CD4-positive, alpha-beta T cell treated with Interleukin-10 for 1 hour (primary cell): ENCODE results near the gene EBP.
"Not testable (repeated sequence)": the region's sequence is repeated elsewhere in the genome, so short reads cannot be mapped to it uniquely, and the experiment has no call there.

ENCODE experiments used
- DNase-seq: peaks from one replicate; pipeline ENCODE4 v3.0.0-alpha.2; 2020

EBP gene

DNA sequence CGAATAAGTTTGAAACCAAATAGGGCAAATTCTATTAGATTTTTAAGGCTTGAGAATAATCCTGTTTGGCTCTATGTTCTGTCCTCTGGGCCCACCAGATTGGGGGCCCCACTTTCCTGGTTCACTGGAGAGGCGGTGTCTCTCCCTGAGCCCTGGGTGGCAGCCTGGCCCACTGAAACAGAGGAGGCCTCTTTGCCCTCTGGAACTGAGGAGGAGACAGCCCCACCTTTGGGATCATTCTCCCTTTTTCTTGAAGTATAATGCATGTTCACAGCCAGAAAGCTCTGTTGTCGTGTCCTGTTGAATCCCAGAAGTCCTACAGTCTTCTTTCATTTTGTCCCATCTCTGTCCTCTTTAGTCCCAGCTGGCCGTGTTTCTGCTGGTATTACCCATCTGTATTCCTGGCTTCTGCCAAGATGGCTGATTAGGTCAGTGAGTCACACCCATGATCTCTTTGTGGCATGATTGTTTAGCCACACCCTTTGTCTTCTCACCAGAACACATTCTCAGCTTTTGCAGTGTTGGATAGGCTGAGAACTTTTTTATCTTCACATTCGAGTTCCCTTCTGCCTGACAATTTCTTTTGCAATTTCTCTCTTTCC, 9.9 kb downstream of the EBP start:
- peak; percentile 36 for DNase-seq

DNA sequence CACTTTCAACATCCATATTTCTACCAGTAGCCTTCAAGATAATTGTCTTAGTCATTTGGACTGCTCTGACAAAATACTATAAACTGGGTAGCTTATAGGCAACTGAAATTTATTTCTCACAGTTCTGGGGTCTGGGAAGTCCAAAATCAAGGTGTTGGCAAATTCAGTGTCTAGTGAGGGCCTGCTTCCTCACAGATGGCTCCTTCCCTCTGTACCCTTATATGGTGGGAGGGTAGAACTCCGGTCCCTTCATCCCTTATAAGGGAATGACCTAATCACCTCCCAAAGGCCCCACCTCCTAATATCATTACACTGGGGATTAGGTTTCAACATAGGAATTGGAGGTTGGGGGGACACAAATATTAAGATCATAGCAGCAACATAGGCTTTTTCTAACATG, 10.6 kb downstream of the EBP start:
- no peak for DNase-seq

DNA sequence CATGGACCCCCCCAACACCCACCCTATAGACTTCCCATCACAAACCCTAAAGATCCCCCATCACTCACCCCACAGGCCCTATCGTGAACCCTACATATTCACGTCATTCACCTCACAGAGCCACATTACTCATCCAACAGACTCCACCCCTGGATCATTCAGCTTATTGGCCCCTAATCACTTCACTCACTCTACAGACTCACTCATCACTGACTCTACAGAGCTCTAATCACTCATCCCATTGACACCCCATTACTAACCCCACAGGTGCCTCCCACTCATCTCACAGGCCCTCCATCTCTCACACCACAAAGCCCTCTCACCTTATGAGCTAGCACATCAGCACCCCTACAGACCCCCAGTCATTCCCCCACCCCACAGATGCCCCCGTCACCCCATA, 11.6 kb downstream of the EBP start:
- DNase-seq = no peak

DNA sequence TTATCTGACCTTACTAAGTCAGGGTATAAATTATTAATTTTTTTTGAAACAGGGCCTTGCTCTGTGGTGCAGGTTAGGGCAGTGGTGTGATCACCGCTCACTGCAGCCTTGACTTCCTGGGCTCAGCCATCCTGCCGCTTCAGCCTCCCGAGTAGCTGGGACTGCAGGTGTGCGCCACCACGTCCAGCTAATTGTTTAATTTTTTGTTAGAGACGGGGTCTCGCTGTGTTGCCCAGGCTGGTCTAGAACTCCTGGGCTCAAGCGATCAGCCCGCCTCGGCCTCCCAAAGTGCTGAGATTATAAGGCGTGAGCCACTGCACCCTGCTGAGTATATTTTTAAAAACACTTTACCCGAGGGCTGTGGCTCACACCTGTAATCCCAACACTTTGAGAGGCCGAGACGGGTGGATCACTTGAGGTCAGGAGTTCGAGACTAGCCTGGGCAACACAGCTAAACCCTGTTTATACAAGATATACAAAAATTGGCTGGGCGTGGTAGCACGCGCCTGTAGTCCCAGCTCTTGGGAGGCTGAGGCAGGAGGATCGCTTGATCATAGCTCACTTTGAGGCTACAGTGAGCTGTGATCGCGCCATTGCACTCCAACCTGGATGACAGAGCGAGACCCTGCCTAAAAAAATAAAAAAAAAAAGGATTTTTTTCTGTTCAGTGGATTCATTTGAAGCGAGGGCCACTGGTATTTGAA, 17.2 kb downstream of the EBP start:
- DNase-seq = no peak

DNA sequence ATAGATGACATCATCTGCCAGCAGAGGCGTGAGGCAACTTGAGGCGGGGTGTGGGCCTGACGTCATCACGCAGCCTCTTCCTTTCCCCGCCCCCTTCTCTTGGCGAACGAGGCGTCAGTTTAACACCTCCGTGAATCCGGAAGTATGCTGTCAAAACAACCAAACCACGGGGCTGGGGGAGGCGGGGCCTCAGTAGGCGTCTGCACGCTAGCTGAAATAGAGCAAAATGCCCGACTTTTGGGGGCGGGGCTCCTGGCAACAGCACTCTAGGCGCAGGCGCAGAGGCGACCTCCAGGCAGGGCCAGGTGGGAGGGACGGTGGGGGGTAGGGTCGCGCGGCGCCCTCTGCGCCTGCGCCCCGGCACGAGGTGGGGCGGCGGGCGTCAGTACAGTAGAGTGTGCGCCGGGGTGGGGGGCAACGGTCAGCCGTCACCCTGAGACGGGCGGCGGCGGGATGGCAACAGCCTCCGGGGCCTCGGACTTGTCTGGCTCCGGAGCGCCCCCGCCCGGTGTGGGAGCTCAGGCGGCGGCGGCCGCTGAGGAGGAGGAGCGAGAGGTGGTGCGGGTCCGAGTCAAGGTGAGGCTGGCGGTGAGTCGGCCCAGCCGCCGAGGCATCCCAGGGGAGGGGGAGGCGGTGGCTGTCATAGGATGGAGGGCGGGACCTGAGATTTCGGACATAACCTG, 17.9 kb downstream of the EBP start, which contains the start of gene TBC1D25:
Gene TBC1D25 (plus strand): TSS at position 370 of the 683 bp plus-strand sequence. CDS start 84 bp downstream, at position 454.
- DNase-seq = peak; percentile 98

DNA sequence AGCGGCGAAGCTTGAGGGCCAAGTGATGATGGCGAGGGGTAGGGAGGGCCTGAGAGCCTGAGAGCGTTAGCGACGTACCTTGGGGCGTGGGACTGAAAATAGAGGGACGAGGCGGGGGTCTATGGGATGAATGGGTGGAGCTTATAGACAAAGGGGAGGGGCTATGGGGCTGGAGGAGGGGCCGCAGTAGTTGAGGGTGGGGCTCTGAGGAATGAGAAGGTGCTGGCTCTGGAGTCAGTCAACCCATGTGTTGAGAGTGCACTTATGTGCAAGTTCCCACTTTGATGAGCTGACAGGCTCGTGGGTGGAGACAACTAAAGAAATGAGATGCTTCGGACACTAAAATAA, 18.4 kb downstream of the EBP start:
- DNase-seq = peak; percentile 75

DNA sequence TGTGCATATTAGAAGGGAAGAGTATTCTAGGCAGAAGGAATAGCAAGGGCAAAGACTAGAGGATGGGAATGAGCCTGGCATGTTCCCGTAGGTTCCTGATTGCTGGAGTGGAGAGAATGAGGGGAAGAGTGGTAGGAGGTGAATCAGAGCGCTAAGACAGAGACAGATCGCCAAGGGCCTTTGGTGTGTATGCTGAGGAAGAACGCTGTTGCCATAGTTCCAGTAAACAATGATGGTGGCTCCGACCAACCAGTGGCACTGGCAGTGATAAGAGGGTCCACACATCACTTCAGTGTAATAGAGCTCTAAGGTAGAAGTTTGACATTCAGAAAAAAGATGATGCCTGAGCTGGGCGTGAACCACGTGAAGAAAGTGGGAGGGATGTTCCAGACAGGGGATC, 18.9 kb downstream of the EBP start:
- DNase-seq = peak; percentile 28

DNA sequence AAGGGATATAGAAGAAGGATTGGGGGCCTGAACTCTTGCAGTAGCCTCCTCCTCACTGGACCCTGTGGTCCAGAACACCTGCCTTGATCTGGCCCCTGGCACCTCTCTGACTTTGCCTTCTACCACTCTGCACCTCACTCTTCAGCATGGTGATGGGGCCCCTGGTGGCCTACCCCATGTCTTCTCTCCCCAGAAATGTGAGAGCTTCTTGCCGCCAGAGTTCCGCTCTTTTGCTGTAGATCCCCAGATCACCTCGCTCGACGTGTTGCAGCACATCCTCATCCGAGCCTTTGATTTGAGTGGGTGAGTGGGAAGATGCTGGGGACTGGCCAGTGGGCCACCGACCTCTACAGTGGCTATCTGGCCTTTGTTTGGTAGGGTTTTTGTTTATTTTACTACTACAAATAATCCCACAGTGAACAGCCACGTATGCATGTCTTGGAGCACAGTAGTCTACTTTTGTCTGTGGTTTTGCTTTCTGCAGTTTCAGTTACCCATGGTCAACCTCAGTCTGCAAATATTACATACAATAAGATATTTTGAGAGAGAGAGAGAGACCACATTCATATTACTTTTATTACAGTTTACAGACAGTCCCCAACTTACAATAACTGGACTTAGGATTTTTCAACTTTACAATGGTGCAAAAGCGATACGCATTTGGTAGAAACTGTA, 19.7 kb downstream of the EBP start:
- DNase-seq = peak; percentile 12

DNA sequence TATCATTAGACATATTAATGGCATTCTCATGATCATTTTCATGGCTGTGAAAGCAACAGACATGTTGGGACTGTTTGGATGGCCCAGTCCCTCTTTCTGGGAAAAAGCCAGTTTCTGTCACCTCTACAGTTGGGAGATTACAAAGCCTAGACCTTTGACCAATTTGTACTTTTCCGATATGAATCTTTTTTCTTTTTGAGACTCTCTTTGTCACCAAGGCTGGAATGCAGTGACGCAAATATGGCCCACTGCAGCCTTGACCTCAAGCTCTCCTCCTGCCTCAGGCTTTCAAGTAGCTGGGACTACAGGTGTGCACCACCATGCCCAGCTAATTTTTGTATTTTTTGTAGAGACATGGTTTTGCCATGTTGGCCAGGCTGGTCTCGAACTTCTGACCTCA, 27.3 kb downstream of the EBP start:
- DNase-seq = no peak

DNA sequence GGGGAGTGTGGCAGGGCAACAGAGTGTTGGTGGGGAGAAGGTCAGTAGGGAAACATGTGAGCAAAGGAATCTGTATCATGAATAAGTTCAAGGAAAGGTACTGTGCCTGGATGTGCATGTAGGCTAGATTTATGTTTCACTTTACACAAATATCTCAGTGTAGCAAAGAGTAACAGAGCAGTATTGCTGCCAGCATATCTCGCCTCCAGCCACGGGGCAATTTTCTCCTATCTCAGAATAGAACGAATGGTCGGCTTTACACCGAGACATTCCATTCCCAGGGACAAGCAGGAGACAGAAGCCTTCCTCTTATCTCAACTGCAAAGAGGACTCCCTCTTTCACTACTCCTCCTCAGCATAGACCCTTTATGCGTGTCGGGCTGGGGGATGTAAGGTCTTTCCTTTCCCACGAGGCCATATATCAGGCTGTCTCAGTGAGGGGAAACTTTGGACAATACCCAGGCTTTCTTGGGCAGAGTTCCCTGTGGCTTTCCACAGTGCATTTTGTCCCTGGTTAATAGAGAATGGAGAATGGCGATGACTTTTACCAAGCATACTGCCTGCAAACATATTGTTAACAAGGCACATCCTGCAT, 34.2 kb downstream of the EBP start:
- DNase-seq = not testable (repeated sequence)

DNA sequence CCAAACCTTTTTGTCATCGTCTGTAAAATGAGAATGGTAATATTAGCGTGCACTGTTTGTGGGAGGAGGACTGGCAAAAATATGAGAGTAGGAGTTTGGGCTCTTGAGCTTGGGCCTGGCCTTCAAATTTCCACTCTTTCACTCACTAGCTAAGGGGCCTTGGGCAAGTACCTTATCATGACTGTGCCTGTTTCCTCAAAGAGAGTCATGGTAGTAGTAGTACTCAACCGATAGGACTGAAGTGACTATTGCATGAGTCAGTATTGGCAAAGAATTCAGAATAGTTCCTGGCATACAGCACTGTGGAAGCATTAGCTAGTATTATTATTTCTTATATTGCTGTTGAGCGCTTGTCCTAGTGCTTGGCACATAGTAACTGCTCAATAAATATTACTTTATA, 36.7 kb downstream of the EBP start:
- DNase-seq = no peak

DNA sequence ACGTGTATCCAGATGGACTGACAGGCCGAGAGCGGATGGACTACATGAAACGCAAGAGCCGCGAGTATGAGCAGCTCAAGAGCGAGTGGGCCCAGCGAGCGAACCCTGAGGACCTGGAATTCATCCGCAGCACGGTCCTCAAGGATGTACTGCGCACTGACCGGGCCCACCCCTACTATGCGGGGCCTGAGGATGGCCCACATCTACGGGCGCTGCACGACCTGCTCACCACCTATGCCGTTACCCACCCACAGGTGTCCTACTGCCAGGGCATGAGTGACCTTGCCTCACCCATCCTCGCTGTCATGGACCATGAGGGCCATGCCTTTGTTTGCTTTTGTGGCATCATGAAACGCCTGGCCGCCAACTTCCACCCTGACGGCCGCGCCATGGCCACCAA, 38.0 kb downstream of the EBP start:
- DNase-seq = no peak

DNA sequence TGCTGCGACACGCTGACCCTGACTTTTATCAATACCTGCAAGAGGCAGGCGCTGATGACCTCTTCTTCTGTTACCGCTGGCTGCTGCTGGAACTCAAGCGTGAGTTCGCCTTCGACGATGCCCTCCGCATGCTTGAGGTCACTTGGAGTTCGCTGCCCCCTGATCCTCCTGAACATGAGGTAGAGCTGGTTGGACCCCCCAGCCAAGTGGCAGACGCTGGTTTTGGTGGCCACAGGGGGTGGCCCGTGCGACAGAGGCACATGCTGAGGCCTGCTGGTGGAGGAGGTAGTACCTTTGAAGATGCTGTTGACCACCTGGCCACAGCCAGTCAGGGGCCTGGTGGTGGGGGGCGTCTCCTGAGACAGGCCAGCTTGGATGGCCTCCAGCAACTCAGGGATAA, 38.4 kb downstream of the EBP start:
- no peak for DNase-seq

DNA sequence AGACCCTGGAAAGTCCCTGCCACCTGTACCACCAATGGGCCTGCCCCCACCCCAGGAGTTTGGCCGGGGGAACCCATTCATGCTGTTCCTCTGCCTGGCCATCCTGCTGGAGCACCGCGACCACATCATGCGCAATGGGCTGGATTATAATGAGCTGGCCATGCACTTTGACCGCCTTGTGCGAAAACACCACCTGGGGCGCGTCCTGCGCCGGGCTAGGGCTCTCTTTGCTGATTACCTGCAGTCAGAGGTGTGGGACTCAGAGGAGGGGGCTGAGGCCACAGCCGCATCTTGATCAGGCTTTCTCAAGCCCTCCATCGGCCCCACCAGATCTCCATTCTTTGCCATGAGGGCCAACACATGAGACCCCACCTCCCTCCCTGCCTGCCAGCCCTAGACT, 39.1 kb downstream of the EBP start:
- no peak for DNase-seq

DNA sequence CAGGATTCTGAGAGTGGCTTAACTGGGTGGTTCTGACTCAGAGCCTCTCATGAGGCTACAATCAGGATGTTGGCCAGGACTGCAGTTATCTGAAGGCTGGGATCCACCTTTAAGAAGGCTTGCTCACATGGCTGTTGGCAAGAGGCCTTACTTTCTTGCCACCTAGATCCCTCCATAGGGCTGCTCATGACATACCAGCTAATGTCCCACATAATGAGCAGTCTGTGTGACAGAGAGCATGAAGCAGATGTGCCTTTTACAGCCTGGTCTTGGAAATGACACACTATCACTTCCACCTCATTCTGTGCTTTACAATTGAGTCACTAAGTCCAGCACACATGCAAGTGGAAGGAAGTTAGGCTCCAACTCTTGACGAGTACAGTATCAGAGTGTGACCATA, 48.4 kb downstream of the EBP start:
- DNase-seq = no peak

DNA sequence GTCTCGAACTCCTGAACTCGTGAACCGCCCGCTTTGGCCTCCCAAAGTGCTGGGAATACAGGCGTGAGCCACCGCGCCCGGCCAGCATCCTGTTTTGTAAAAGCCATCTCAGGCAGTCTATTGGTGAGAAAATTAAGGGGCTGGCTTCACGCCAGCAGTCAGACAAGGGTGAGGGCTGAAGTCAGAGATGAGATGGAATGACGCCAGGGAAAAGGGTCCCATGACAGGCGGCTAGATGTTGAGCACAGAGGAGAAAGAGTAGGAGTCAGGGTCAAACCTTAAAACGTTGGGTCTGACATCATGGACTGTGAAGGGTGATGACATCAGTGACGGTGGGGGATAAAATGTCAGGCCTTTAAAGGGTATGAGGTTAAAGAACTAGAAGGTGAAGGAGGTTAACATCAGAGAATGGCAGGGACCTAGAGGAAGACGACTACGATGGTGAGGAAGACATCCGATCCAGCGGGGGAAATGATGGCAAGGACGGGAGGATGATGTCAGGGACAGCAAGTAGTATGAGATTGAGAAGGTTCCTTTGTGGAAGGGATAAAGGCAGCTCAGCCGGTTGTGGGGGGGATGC, 52.2 kb downstream of the EBP start:
- DNase-seq = no peak

DNA sequence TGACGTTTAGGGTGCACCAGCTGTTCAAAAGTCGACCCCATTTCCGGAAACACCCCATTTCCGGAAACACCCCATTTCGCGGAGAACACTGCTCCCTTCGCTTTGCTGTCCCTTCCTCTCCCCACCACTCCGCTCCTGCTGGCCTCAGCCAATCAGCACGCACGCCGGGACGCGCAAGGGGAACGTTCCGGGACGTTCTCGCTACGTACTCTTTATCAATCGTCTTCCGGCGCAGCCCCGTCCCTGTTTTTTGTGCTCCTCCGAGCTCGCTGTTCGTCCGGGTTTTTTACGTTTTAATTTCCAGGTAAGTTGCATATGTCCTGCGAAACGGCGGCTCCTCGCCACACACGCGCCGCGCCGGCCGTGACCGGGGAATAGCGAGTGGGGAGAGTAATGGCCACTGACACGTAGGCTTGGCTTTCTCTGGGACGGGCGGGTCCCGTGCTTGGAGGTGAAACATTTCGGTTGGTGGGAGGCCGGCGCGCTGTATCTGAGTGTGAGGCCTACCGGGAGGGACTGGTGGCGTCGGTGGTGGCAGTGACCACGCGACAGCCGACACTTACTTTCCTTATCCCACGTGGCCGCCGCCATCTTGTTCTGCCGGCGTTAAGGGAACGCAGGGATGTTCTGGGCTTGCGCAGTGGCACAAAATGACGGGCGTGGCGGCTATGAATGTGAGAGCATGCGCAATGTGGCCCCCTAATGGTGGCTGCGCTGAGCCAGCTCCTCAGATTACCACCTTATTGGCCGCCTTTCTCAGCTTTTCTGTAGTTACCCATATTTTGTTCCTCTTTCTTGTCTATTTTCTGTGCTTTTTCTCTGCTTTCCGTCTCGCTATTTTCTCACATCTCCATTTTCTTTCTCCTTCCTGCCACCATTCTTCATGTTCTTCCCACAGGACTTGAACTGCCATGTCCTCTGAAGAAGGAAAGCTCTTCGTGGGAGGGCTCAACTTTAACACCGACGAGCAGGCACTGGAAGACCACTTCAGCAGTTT, 53.0 kb downstream of the EBP start, which contains the start of gene RBM3:
Gene RBM3 (plus strand): TSS at position 215 of the 997 bp plus-strand sequence. CDS start 697 bp downstream, at position 912.
- peak; percentile 95 for DNase-seq

DNA sequence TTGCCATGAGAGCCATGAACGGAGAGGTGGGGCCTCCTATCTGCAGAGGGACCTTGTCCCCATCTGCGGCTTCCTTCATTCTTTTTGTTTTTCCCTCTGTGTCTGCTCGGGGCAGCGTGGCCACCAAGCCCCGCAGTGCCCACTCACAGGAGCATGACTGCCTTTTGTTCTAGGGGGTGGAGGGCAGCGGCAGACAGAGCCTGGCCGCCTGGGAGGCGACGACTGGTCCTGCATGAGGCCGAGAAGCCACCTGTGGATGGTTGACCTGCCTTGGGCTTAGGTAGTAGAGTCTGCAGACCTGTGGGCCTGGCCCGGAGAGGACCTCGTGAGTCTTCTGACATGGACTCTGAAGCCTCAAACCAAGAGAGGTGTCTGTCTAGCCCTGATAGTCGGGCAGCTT, 54.0 kb downstream of the EBP start:
- DNase-seq = no peak

DNA sequence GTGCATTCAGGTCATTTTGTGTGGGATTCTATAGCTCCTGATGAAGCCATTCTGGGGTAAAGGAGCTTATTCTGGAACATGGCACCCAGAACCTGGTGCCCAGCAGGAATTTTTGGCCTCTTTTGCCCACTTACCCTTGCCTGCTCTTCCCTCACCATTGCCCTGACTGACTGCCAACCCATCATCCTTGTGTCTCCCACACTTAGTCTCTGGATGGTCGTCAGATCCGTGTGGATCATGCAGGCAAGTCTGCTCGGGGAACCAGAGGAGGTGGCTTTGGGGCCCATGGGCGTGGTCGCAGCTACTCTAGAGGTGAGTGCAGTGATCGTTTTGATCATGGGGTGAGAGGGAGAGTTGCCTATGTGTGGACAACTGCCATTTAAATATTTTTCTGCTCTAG, 54.5 kb downstream of the EBP start:
- no peak for DNase-seq
